HL-60 (cell line): ENCODE measurements around the gene GATA6.

Experiments used
- GABPA ChIP-seq: IDR thresholded peaks from 2 replicates; pipeline ENCODE4 v1.6.1; 2012; ENCODE audit warnings: low read depth
- POLR2AphosphoS5 ChIP-seq: IDR thresholded peaks from 2 replicates; pipeline ENCODE4 v1.6.1; 2012; ENCODE audit warnings: low read depth
- REST ChIP-seq: IDR thresholded peaks from 2 replicates; pipeline ENCODE4 v1.6.1; 2012; ENCODE audit warnings: low read depth; ENCODE audit not compliant: insufficient replicate concordance
- SPI1 ChIP-seq: IDR thresholded peaks from 2 replicates; pipeline ENCODE4 v1.6.1; 2012; ENCODE audit warnings: low read depth, mild to moderate bottlenecking, borderline replicate concordance
- TF ChIP-seq, protein P1 (sequence below): IDR thresholded peaks from one replicate; pipeline ENCODE4 v1.5.1; 2011; ENCODE audit warnings: low read length, control low read depth, inconsistent platforms; ENCODE audit not compliant: insufficient read depth

- TF ChIP-seq REST (no peak), POLR2AphosphoS5 (no peak), GABPA (no peak), SPI1 (no peak)
- TF ChIP-seq, protein P1, sequence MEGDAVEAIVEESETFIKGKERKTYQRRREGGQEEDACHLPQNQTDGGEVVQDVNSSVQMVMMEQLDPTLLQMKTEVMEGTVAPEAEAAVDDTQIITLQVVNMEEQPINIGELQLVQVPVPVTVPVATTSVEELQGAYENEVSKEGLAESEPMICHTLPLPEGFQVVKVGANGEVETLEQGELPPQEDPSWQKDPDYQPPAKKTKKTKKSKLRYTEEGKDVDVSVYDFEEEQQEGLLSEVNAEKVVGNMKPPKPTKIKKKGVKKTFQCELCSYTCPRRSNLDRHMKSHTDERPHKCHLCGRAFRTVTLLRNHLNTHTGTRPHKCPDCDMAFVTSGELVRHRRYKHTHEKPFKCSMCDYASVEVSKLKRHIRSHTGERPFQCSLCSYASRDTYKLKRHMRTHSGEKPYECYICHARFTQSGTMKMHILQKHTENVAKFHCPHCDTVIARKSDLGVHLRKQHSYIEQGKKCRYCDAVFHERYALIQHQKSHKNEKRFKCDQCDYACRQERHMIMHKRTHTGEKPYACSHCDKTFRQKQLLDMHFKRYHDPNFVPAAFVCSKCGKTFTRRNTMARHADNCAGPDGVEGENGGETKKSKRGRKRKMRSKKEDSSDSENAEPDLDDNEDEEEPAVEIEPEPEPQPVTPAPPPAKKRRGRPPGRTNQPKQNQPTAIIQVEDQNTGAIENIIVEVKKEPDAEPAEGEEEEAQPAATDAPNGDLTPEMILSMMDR, result no peak
These were observed 72.6 kb downstream of the GATA6 start for GRCh38 chr18:22241921-22242361.
